Common myeloid progenitor, CD34-positive (primary cell): ENCODE measurements around the gene RGS7BP.

Experiments
- CTCF ChIA-PET: fragments of 350-600 bp; sonication (Branson Sonifier 250); formaldehyde crosslinking; loops from one replicate; lab custom pipeline; 2021; ENCODE audit warnings: antibody characterized with exemption; lab: Charles Lee
- POLR2A ChIA-PET: fragments of 350-600 bp; sonication (Branson Sonifier 250); formaldehyde crosslinking; loops from one replicate; lab custom pipeline; 2021; ENCODE audit warnings: antibody characterized with exemption; lab: Charles Lee
- DNase-seq, 3 donors: peaks; one replicate each; pipeline versions ENCODE4 v3.0.0 to v3.0.0-alpha.2; 2013
- H3K27ac ChIP-seq, 2 experiments: 1 replicate in 1 of 2; 2 replicates in 1 of 2; pipeline ENCODE4 v1.7.0; 2013; ENCODE audit warnings: inconsistent platforms in 2 of 2, low read length in 2 of 2, mild to moderate bottlenecking in 2 of 2, low read depth in 1 of 2, moderate library complexity in 1 of 2; ENCODE audit not compliant: severe bottlenecking in 2 of 2, insufficient read depth in 1 of 2, poor library complexity in 1 of 2
- H3K27me3 ChIP-seq, 5 experiments: replicated peaks in 2 of 5; 1 replicate in 3 of 5; 2 replicates in 2 of 5; pipeline versions ENCODE4 v1.6.1 to v1.7.0; 2013; ENCODE audit warnings: low read length in 4 of 5, mild to moderate bottlenecking in 2 of 5, moderate library complexity in 2 of 5, inconsistent platforms in 1 of 5; ENCODE audit not compliant: insufficient read depth in 5 of 5, control insufficient read depth in 4 of 5
- H3K36me3 ChIP-seq, 4 experiments: 1 replicate in 2 of 4; 2 replicates in 2 of 4; pipeline versions ENCODE4 v1.6.1 to v1.7.0; 2013; ENCODE audit warnings: low read length in 3 of 4, control low read depth in 1 of 4, mild to moderate bottlenecking in 1 of 4; ENCODE audit not compliant: control insufficient read depth in 4 of 4, insufficient read depth in 4 of 4
- H3K4me1 ChIP-seq, 4 experiments: 1 replicate in 3 of 4; 2 replicates in 1 of 4; pipeline versions ENCODE4 v1.6.1 to v1.7.1; 2013; ENCODE audit warnings: low read length in 3 of 4, mild to moderate bottlenecking in 3 of 4, control low read depth in 1 of 4, inconsistent platforms in 1 of 4, moderate library complexity in 1 of 4; ENCODE audit not compliant: control insufficient read depth in 4 of 4, insufficient read depth in 4 of 4; ENCODE audit errors: control extremely low read depth in 1 of 4
- H3K4me3 ChIP-seq, 7 experiments: 1 replicate in 4 of 7; 2 replicates in 3 of 7; pipeline versions ENCODE4 v1.5.1 to v1.7.0; 2013; ENCODE audit warnings: mild to moderate bottlenecking in 7 of 7, low read length in 6 of 7, moderate library complexity in 6 of 7, inconsistent platforms in 2 of 7, low read depth in 2 of 7, control low read depth in 1 of 7; ENCODE audit not compliant: insufficient read depth in 4 of 7, control insufficient read depth in 1 of 7; ENCODE audit errors: extremely low read depth in 1 of 7
- H3K9me3 ChIP-seq, 5 experiments: 1 replicate in 4 of 5; 2 replicates in 1 of 5; pipeline versions ENCODE4 v1.6.1 to v1.7.1; 2013; ENCODE audit warnings: low read length in 4 of 5, mild to moderate bottlenecking in 2 of 5, inconsistent platforms in 1 of 5, low read depth in 1 of 5, moderate library complexity in 1 of 5; ENCODE audit not compliant: control insufficient read depth in 4 of 5, insufficient read depth in 2 of 5; ENCODE audit errors: control extremely low read depth in 1 of 5
- WGBS: methylation state at CpG from one replicate; pipeline ENCODE4 v1.1.5; 2013; ENCODE audit not compliant: insufficient coverage; 5-methylcytosine and 5-hydroxymethylcytosine counted together

RGS7BP gene

DNA sequence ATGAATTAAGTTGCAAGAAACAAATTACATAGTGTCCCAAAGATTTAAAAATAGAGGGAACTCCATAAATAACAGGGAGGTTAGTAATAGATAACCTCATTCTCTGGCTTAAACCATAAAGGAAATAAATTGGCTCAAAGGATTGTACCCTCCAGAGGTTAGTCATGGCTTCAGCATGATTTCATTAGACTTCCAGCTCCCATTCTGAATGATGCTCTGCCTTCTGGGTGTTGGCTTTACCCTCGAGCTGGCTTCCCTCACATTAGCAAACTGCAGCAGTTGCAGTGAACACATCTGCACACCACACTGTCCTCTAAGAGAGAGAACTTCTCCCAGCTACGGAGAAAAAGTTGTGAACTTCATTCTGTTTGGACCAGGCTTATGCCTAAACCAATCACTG is 70.4 kb downstream of the RGS7BP start:
- Histone ChIP-seq H3K27me3 (peaks cover 0 to 2% (median 0%) of the 10 kb centered on the region in 5 experiments), H3K4me3 (no peak overlapping the region), H3K27ac (no peak overlapping the region), H3K9me3 (no peaks in the 10 kb centered on the region), H3K4me1 (no peaks in the 10 kb centered on the region), H3K36me3 (no peaks in the 10 kb centered on the region)
- CTCF ChIA-PET = no interaction called here
- DNase-seq = no peak
- WGBS = 87% methylated on average over 2 of the region's 2 CpGs
- POLR2A ChIA-PET = no interaction called here

DNA sequence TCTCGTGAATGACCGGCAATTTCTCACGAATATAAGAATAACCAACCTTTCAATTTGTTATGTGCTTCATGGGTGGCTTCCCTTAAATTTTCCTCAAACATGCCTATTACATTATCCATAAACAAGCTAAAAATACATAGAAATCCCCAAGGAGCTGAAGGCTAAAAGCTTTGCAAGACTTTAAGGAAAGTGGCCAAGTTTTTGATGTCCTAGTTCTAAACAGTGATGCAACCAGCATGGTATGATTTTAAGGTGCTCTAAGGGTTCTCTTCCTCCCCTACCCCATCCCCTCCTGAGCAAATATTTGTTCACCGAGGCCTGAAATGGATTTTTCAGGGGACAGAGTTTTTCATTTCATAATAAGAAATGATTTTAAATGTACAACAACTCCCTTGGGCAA is 79.8 kb downstream of the RGS7BP start:
- CTCF ChIA-PET = no interaction called here
- no peak overlapping the region for H3K27ac ChIP-seq
- H3K27me3 ChIP-seq = peaks cover 0 to 4% (median 0%) of the 10 kb centered on the region in 5 experiments
- H3K36me3 ChIP-seq = no peaks in the 10 kb centered on the region
- H3K4me1 ChIP-seq = no peaks in the 10 kb centered on the region
- no peaks in the 10 kb centered on the region for H3K9me3 ChIP-seq
- DNase-seq = no peak
- no peak overlapping the region for H3K4me3 ChIP-seq
- no CpG with 5 or more reads among the region's 4 CpGs for WGBS
- POLR2A ChIA-PET = no interaction called here

DNA sequence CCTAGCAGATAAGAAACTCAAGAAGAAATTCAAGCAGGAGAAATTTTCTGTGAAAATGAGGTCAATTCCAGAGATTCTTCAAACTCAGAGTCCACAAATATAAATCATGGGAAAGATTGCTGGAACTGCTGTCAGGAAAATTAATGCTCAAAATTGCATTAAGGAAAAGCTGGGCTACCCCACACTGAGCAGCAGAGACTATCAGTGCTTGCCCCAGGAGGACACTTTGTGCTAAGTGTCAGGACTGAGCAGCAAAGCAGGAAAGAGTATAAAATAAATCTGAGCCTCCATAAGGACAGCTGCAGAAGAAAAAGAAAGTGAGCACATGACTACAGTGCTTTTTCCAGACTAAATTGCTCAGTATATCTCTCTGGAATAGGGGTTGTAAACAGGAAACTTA is 81.6 kb downstream of the RGS7BP start:
- ChIA-PET CTCF (no interaction called here), POLR2A (no interaction called here)
- DNase-seq = no peak
- Histone ChIP-seq H3K27me3 (peaks cover 0 to 4% (median 0%) of the 10 kb centered on the region in 5 experiments), H3K4me1 (no peaks in the 10 kb centered on the region), H3K4me3 (no peak overlapping the region), H3K27ac (no peak overlapping the region), H3K9me3 (no peaks in the 10 kb centered on the region), H3K36me3 (no peaks in the 10 kb centered on the region)

DNA sequence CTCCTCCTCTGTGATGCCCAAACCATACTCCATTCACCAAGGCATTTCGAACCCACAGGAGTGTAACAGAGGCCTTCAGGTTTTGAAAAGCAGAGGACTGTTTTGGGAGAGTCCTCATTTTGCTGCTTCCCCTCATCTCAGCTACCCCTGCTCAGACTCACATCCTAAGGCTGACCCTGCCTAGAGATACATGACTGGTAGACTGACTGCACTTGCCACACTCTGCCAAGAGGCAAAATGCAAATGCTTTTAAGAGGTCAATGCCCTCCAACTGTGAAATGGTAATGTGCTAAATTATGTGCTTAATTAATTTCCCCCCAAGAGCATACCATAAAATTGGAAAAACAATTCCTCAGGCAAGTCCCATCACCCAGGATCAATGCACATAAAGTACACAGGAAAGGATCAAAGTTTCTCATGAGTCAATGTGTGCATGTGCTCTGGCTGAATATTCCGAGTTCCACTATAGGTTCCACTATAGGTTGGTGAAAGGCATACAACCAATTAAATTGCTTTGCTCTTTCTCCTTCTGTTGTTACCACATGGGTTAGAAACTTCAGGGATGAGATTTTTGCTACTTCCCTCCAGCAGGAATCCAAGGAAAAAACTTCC is 87.0 kb downstream of the RGS7BP start:
- Histone ChIP-seq H3K36me3 (no peaks in the 10 kb centered on the region), H3K4me1 (no peaks in the 10 kb centered on the region), H3K27ac (no peak overlapping the region), H3K9me3 (no peaks in the 10 kb centered on the region), H3K4me3 (no peak overlapping the region), H3K27me3 (peaks cover 0 to 1% (median 0%) of the 10 kb centered on the region in 5 experiments)
- WGBS = no CpG with 5 or more reads among the region's 2 CpGs
- ChIA-PET CTCF (no interaction called here), POLR2A (no interaction called here)
- DNase-seq = no peak

DNA sequence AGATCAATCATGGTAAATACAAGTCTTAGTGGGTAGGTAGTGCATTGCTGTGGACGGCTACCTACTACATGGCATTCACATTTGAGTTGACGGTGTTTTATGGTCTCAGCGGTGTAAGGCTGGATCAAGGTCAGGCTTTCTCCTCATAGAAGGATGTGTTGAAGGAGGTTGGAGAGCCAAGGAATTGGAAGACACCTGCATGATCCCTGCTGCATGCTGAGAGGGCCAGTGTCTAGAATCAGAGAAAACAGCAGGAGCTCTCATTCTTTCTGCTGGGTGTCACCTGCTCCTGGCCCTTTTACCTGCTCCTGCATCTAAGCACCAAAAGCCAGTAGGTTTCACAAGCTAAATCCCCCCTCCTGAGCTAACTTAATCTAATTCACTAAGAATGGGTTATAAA is 88.2 kb downstream of the RGS7BP start:
- Histone ChIP-seq H3K27me3 (peaks cover 0 to 1% (median 0%) of the 10 kb centered on the region in 5 experiments), H3K9me3 (no peaks in the 10 kb centered on the region), H3K4me1 (no peaks in the 10 kb centered on the region), H3K27ac (no peak overlapping the region), H3K36me3 (no peaks in the 10 kb centered on the region), H3K4me3 (no peak overlapping the region)
- 79% methylated on average over 3 of the region's 3 CpGs for WGBS
- ChIA-PET CTCF (no interaction called here), POLR2A (no interaction called here)
- DNase-seq = no peak

GRCh38 chr5:64594601-64595000 is 88.8 kb downstream of the RGS7BP start:
- H3K9me3 ChIP-seq = no peaks in the 10 kb centered on the region
- CTCF ChIA-PET = no interaction called here
- H3K4me1 ChIP-seq = no peaks in the 10 kb centered on the region
- no peak for DNase-seq
- H3K27ac ChIP-seq = no peak overlapping the region
- WGBS = 85% methylated on average over 2 of the region's 4 CpGs
- no peaks in the 10 kb centered on the region for H3K36me3 ChIP-seq
- peaks cover 0 to 4% (median 0%) of the 10 kb centered on the region in 5 experiments for H3K27me3 ChIP-seq
- H3K4me3 ChIP-seq = no peak overlapping the region
- POLR2A ChIA-PET = no interaction called here

- no peaks in the 10 kb centered on the region for H3K36me3 ChIP-seq
- no peaks in the 10 kb centered on the region for H3K9me3 ChIP-seq
- DNase-seq = peak in 2 of 3 donors; percentile 5 to 9
- no peak overlapping the region for H3K4me3 ChIP-seq
- no peak overlapping the region for H3K27ac ChIP-seq
- H3K4me1 ChIP-seq = no peaks in the 10 kb centered on the region
- H3K27me3 ChIP-seq = peaks cover 0 to 4% (median 0%) of the 10 kb centered on the region in 5 experiments
- CTCF ChIA-PET = interaction anchor here (0.8 to 1.5 kb wide), 2 partner anchors 15 to 17 kb away, joined by 4 to 8 read pairs; no protein-coding TSS in a partner anchor
- 88% methylated on average over 2 of the region's 2 CpGs for WGBS
- POLR2A ChIA-PET = no interaction called here
Measured at GRCh38 chr5:64595031-64595855, 89.4 kb downstream of the RGS7BP start.
